HCT116 (cell line): Measurements from ENCODE around the gene ZMYND19. TPM values are rescaled to one million over a fixed set of nuclear protein-coding genes. Genes with fewer than 3 reads are reported as not detected.

Experiments used
- ATAC-seq: fragments of 200-7000 bp; cut with Tn5 transposase; 2 replicates; pipeline ENCODE4 v1.9.1; 2020; ENCODE audit warnings: mild to moderate bottlenecking, moderate library complexity
- BruUV-seq: library from RNA; stranded (reverse); fragments of 400-500 nt; replicated peaks from 2 replicates; lab custom pipeline; 2021; lab: Mats Ljungman, UMichigan
- CTCF ChIA-PET: fragments of 300-600 bp; sonication (Branson Sonifier 250); formaldehyde crosslinking; loops from one replicate; lab custom pipeline; 2021; ENCODE audit warnings: antibody characterized with exemption; lab: Charles Lee
- POLR2A ChIA-PET: fragments of 300-600, 350-600 bp; sonication (Branson Sonifier 250); formaldehyde crosslinking; loops from one replicate; lab custom pipeline; 2021; ENCODE audit warnings: antibody characterized with exemption; lab: Charles Lee
- RAD21 ChIA-PET, 2 experiments: fragments of 300-600 bp; sonication (Branson Sonifier 250); formaldehyde crosslinking; loops; one replicate each; lab custom pipeline; 2023; ENCODE audit warnings: low total read pairs in 2 of 2; ENCODE audit not compliant: uncharacterized antibody in 2 of 2, unreplicated experiment in 2 of 2, low non-redundant PET in 1 of 2; lab: Charles Lee
- DNase-seq: peaks from one replicate; pipeline ENCODE4 v3.0.0-alpha.2; 2010; ENCODE audit warnings: low read depth, low spot score
- H2AFZ ChIP-seq: fragments of 200-600 bp; shearing (Covaris generic), sonication (generic); 2 replicates; pipeline ENCODE4 v1.6.1; 2017; ENCODE audit warnings: low read depth, mixed run types, mixed read lengths, antibody characterized with exemption, low read length; ENCODE audit not compliant: poor library complexity, severe bottlenecking
- H3K27ac ChIP-seq: 2 replicates; pipeline ENCODE4 v1.5.1; 2012; ENCODE audit warnings: low read depth, low read length
- H3K27me3 ChIP-seq: fragments of 200-600 bp; sonication (generic); 2 replicates; pipeline ENCODE4 v1.6.1; 2016; ENCODE audit warnings: mixed run types, low read length, mixed read lengths; ENCODE audit not compliant: insufficient read depth
- H3K36me3 ChIP-seq, 2 experiments: fragments of 200-500 bp in 1 of 2; fragments of 200-600 bp in 1 of 2; sonication (Bioruptor generic) in 1 of 2; sonication (generic) in 1 of 2; 2 replicates each; pipeline versions ENCODE4 v1.5.1 to v1.6.1; 2014 to 2016; ENCODE audit warnings: low read length in 2 of 2, inconsistent platforms in 1 of 2, mixed read lengths in 1 of 2, mixed run types in 1 of 2; ENCODE audit not compliant: insufficient read depth in 2 of 2, control insufficient read depth in 1 of 2
- H3K4me1 ChIP-seq, 2 experiments: fragments of 200-600 bp in 1 of 2; sonication (generic) in 1 of 2; 2 replicates each; pipeline versions ENCODE4 v1.5.1 to v1.6.1; 2012 to 2017; ENCODE audit warnings: low read length in 2 of 2, inconsistent platforms in 1 of 2, mild to moderate bottlenecking in 1 of 2, mixed read lengths in 1 of 2, mixed run types in 1 of 2, moderate library complexity in 1 of 2; ENCODE audit not compliant: insufficient read depth in 2 of 2, control insufficient read depth in 1 of 2
- H3K4me2 ChIP-seq: fragments of 200-600 bp; sonication (generic); 2 replicates; pipeline ENCODE4 v1.6.1; 2017; ENCODE audit warnings: mixed run types, low read length, mixed read lengths
- H3K4me3 ChIP-seq, 2 experiments: fragments of 200-600 bp in 1 of 2; sonication (generic) in 1 of 2; replicated peaks in 1 of 2; 2 replicates each; pipeline ENCODE4 v1.5.1; 2011 to 2016; ENCODE audit warnings: low read length in 2 of 2, control low read depth in 1 of 2, low read depth in 1 of 2, mild to moderate bottlenecking in 1 of 2, mixed read lengths in 1 of 2, mixed run types in 1 of 2
- H3K79me2 ChIP-seq: fragments of 200-600 bp; sonication (generic); 2 replicates; pipeline ENCODE4 v1.6.1; 2017; ENCODE audit warnings: mild to moderate bottlenecking, mixed run types, low read length, moderate library complexity, mixed read lengths; ENCODE audit not compliant: insufficient read depth
- H3K9ac ChIP-seq: fragments of 200-600 bp; sonication (generic); 2 replicates; pipeline ENCODE4 v1.6.1; 2016; ENCODE audit warnings: low read length, mixed read lengths
- H3K9me2 ChIP-seq: fragments of 200-600 bp; sonication (generic), shearing (Covaris generic); 2 replicates; pipeline ENCODE4 v1.6.1; 2017; ENCODE audit warnings: mixed run types, mild to moderate bottlenecking, moderate library complexity; ENCODE audit not compliant: insufficient read depth
- H3K9me3 ChIP-seq, 2 experiments: fragments of 200-500 bp in 1 of 2; fragments of 200-600 bp in 1 of 2; sonication (Bioruptor generic) in 1 of 2; sonication (generic) in 1 of 2; 2 replicates each; pipeline ENCODE4 v1.6.1; 2014 to 2017; ENCODE audit warnings: low read length in 2 of 2, mixed read lengths in 2 of 2, inconsistent platforms in 1 of 2, low read depth in 1 of 2, mild to moderate bottlenecking in 1 of 2, mixed run types in 1 of 2, moderate library complexity in 1 of 2; ENCODE audit not compliant: control insufficient read depth in 1 of 2, insufficient read depth in 1 of 2
- H4K20me1 ChIP-seq: fragments of 200-600 bp; sonication (generic), shearing (Covaris generic); 2 replicates; pipeline ENCODE4 v1.6.1; 2017; ENCODE audit warnings: mixed run types, mild to moderate bottlenecking, moderate library complexity; ENCODE audit not compliant: insufficient read depth
- EZH2phosphoT487 ChIP-seq: fragments of 200-600 bp; IDR thresholded peaks from 2 replicates; pipeline ENCODE4 v1.6.1; 2018; ENCODE audit warnings: antibody characterized with exemption, borderline replicate concordance
- JUND ChIP-seq: IDR thresholded peaks from 2 replicates; pipeline ENCODE4 v1.6.1; 2012
- SRF ChIP-seq: IDR thresholded peaks from 2 replicates; pipeline ENCODE4 v1.6.1; 2012; ENCODE audit warnings: low read depth
- ZNF274 ChIP-seq: fragments of 200-500 bp; sonication (Bioruptor generic); IDR thresholded peaks from 2 replicates; pipeline ENCODE4 v1.6.1; 2014; ENCODE audit warnings: mild to moderate bottlenecking, low read depth, low read length, inconsistent platforms
- intact Hi-C: fragments of 100-400 bp; cut with micrococcal nuclease; formaldehyde crosslinking; loops from 2 replicates; pipeline ENCODE4 v1.10.0; 2022
- total RNA-seq: library from RNA; stranded (reverse); gene quantifications from one replicate; pipeline ENCODE4 v1.2.1, GENCODE V29; 2021; ENCODE audit not compliant: unreplicated experiment

Gene ZMYND19
- total RNA-seq, 1 experiment from 2014 or later: 57.4 TPM

DNA sequence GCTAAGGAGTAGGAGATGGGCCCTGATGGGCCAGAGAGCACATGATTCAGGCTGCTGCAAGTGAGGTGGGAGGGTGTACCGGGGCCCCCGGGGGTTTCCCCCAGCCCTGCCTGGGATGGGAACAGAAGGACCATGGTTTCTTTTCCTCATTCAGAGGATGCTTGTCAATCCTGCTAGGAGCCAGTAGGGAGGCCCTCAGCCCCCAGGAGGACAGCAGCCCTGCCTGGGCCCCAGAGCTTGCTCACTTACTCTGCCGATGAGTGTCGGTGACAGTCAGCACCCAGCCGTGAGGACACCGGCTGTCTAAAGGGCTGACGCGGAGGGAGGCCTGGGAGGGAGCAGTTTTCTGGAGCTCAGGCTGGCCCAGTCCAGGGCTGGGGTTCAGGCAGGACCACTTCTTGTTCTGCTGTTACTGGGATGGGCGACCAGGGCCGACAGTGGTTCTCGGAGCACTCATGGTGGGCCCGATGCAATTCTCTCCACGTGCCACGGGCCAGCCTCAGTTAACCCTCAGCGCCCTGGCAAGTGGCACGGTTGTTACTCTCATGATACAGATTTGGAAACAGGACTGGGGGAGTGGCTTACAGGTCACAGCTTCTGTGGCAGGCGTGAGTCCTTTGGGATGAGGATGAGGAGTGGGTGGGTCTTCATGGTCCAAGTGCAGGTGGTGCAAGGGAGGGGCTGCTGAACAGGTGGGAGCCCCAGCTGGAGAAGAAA is 17.0 kb upstream of the ZMYND19 start:
- TSS peak; percentile 51 for BruUV-seq
- H3K9me3 ChIP-seq: no peaks in the 10 kb centered on the region
- peak overlapping the region; percentile 86 for H3K9ac ChIP-seq
- peak overlapping the region; percentile 98 for H3K4me2 ChIP-seq
- ChIA-PET CTCF (no interaction called here), RAD21 (no interaction called here), POLR2A (no interaction called here)
- TF ChIP-seq EZH2phosphoT487: no peak
- no peak for TF ChIP-seq JUND
- TF ChIP-seq ZNF274: no peak
- peaks cover 42% of the 10 kb centered on the region; the same call in 1 of the 2 replicates for H3K79me2 ChIP-seq
- intact Hi-C loops: no loop called here
- DNase-seq (no peak), ATAC-seq (no peak)
- H3K36me3 ChIP-seq: no peaks in the 10 kb centered on the region
- H3K9me2 ChIP-seq: no peaks in the 10 kb centered on the region
- H3K27ac ChIP-seq: peak overlapping the region; percentile 94; the same call in 1 of the 2 replicates
- H3K4me1 ChIP-seq: peaks cover 32 to 70% of the 10 kb centered on the region in 2 experiments
- no peaks in the 10 kb centered on the region for H4K20me1 ChIP-seq
- H3K27me3 ChIP-seq: no peaks in the 10 kb centered on the region
- no peak overlapping the region for H2AFZ ChIP-seq
- peak overlapping the region; percentile 65 to 85 for H3K4me3 ChIP-seq

DNA sequence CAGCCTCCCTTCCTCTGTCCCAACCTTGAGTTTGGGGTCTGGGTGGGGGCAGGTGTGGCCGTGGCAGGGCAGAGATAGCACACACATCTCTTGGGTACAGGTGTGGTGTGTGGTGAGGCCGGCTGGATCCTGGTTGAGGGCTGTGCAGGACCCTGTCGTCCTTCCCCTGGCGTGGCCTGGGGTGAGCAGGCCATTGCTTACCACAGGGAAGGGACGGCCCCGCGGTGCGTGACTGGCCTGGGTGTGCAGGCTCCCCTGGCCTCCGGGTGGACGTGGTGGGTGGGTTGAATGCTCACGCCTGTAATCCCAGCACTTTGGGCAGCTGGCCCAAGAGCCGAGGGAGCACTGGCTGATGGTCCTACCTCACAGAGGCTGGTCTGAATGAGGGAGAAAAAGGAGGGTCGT is 16.4 kb upstream of the ZMYND19 start:
- H4K20me1 ChIP-seq: no peaks in the 10 kb centered on the region
- no peaks in the 10 kb centered on the region for H3K9me3 ChIP-seq
- TF ChIP-seq JUND: no peak
- no peak for TF ChIP-seq SRF
- H3K4me1 ChIP-seq: peaks cover 30 to 64% of the 10 kb centered on the region in 2 experiments
- H3K9me2 ChIP-seq: no peaks in the 10 kb centered on the region
- peak overlapping the region; percentile 86 for H3K9ac ChIP-seq
- RAD21 ChIA-PET: no interaction called here
- no TSS peak for BruUV-seq
- DNase-seq: no peak
- H3K4me2 ChIP-seq: peak overlapping the region; percentile 98
- no peaks in the 10 kb centered on the region for H3K36me3 ChIP-seq
- H3K27ac ChIP-seq: peak overlapping the region; percentile 94
- no peak overlapping the region for H2AFZ ChIP-seq
- intact Hi-C loops: no loop called here
- POLR2A ChIA-PET: no interaction called here
- ATAC-seq: no peak
- H3K79me2 ChIP-seq: peaks cover 42% of the 10 kb centered on the region; the same call in 1 of the 2 replicates
- CTCF ChIA-PET: no interaction called here
- H3K4me3 ChIP-seq: peak overlapping the region; percentile 65 to 85
- H3K27me3 ChIP-seq: no peaks in the 10 kb centered on the region
